ENCODE measurements around the gene C1orf21. TPM values are rescaled to one million over a fixed set of nuclear protein-coding genes. Genes with fewer than 3 reads are reported as not detected.

The C1orf21 gene
- total RNA-seq, 1 experiment from 2014 or later = 28.5 TPM

GRCh38 chr1:184416946-184417345, 30.1 kb downstream of the C1orf21 start:
- ChIA-PET POLR2A (no interaction called here), CTCF (interaction anchor here (3.2 kb wide), 1 partner anchor 11 kb away, joined by 12 read pairs; no protein-coding TSS in a partner anchor)
- TF ChIP-seq ZNF671 (CRISPR knock-in tag; IDR thresholded peaks at IDR 0.05) = no peak
- no peak for TF ChIP-seq ZNF263 (CRISPR knock-in tag; IDR thresholded peaks at IDR 0.05; ENCODE audit: low read depth)
- no peaks in the 10 kb centered on the region for H3K27me3 Mint-ChIP-seq (ENCODE audit: low read depth)
- DNase-seq (ENCODE audit: low spot score) = no peak
- H3K4me3 Mint-ChIP-seq = no peak overlapping the region
- peaks cover 38% of the 10 kb centered on the region for H3K4me1 Mint-ChIP-seq
- no peak for ATAC-seq
- no peak overlapping the region for H3K27ac Mint-ChIP-seq
- no peaks in the 10 kb centered on the region for H3K9me3 Mint-ChIP-seq
- peaks cover 3% of the 10 kb centered on the region; the same call in 1 of the 2 replicates for H3K36me3 Mint-ChIP-seq

- Mint-ChIP-seq H3K36me3 (peaks cover 3% of the 10 kb centered on the region; the same call in 1 of the 2 replicates), H3K27me3 (ENCODE audit: low read depth) (no peaks in the 10 kb centered on the region), H3K9me3 (no peaks in the 10 kb centered on the region), H3K4me3 (no peak overlapping the region), H3K27ac (no peak overlapping the region), H3K4me1 (peaks cover 48% of the 10 kb centered on the region)
- POLR2A ChIA-PET = no interaction called here
- ATAC-seq (no peak), DNase-seq (ENCODE audit: low spot score) (no peak)
- CTCF ChIA-PET = interaction anchor here (3.2 kb wide), 1 partner anchor 10 kb away, joined by 12 read pairs; no protein-coding TSS in a partner anchor
- no peak for TF ChIP-seq TEAD1 (CRISPR knock-in tag; IDR thresholded peaks at IDR 0.05)
- no peak for TF ChIP-seq JUN (CRISPR knock-in tag; IDR thresholded peaks at IDR 0.05)
- TF ChIP-seq ETV6 (CRISPR knock-in tag; IDR thresholded peaks at IDR 0.05) = no peak
- no peak for TF ChIP-seq GTF2I (CRISPR knock-in tag; conservative IDR thresholded peaks at IDR 0.05)
- TF ChIP-seq RELA (CRISPR knock-in tag; IDR thresholded peaks at IDR 0.05; ENCODE audit: borderline replicate concordance) = no peak
- no peak for TF ChIP-seq CREB1 (CRISPR knock-in tag; IDR thresholded peaks at IDR 0.05)
- TF ChIP-seq MAX (CRISPR knock-in tag; IDR thresholded peaks at IDR 0.05) = no peak
Measured at GRCh38 chr1:184417916-184418315, 31.1 kb downstream of the C1orf21 start.

- H3K36me3 Mint-ChIP-seq = no peaks in the 10 kb centered on the region
- peaks cover 3% of the 10 kb centered on the region; the same call in 1 of the 2 replicates for H3K27me3 Mint-ChIP-seq (ENCODE audit: low read depth)
- no peak overlapping the region for H3K27ac Mint-ChIP-seq
- ChIA-PET CTCF (interaction anchor here (3.2 kb wide), 1 partner anchor 10 kb away, joined by 12 read pairs; no protein-coding TSS in a partner anchor), POLR2A (no interaction called here)
- no peak for DNase-seq (ENCODE audit: low spot score)
- H3K9me3 Mint-ChIP-seq = no peaks in the 10 kb centered on the region
- H3K4me3 Mint-ChIP-seq = no peak overlapping the region
- no peak for TF ChIP-seq FOXJ3 (CRISPR knock-in tag; IDR thresholded peaks at IDR 0.05; ENCODE audit: borderline replicate concordance)
- no peak for TF ChIP-seq EMX1 (CRISPR knock-in tag; IDR thresholded peaks at IDR 0.05)
- H3K4me1 Mint-ChIP-seq = peaks cover 49% of the 10 kb centered on the region
- no peak for ATAC-seq
Measured at GRCh38 chr1:184418652-184419349, 32.0 kb downstream of the C1orf21 start.

GRCh38 chr1:184419350-184420161, 32.7 kb downstream of the C1orf21 start:
- ChIA-PET POLR2A (no interaction called here), CTCF (interaction anchor here (0.6 to 3.2 kb wide), 2 partner anchors 9 to 277 kb away, joined by 3 to 12 read pairs; no protein-coding TSS in a partner anchor)
- Mint-ChIP-seq H3K4me3 (no peak overlapping the region), H3K4me1 (peaks cover 49% of the 10 kb centered on the region), H3K9me3 (no peaks in the 10 kb centered on the region), H3K27ac (peak overlapping the region; percentile 1; the same call in 1 of the 2 replicates), H3K27me3 (ENCODE audit: low read depth) (peaks cover 3% of the 10 kb centered on the region; the same call in 1 of the 2 replicates), H3K36me3 (no peaks in the 10 kb centered on the region)
- DNase-seq (ENCODE audit: low spot score) (no peak), ATAC-seq (peak; percentile 32; the same call in 1 of the 2 replicates)
- TF ChIP-seq GTF2I (CRISPR knock-in tag; conservative IDR thresholded peaks at IDR 0.05) (no peak), ZNF512 (CRISPR knock-in tag; IDR thresholded peaks at IDR 0.05; ENCODE audit: borderline replicate concordance) (no peak), JUN (CRISPR knock-in tag; IDR thresholded peaks at IDR 0.05) (no peak), ESRRA (CRISPR knock-in tag; IDR thresholded peaks at IDR 0.05; ENCODE audit: borderline replicate concordance) (no peak), IRF1 (CRISPR knock-in tag; IDR thresholded peaks at IDR 0.05) (no peak), ZBTB43 (CRISPR knock-in tag; IDR thresholded peaks at IDR 0.05) (no peak), SOX15 (CRISPR knock-in tag; IDR thresholded peaks at IDR 0.05) (no peak), STAT6 (CRISPR knock-in tag; conservative IDR thresholded peaks at IDR 0.05; ENCODE audit: low read depth) (no peak)

Data from WTC11 (cell line).